HepG2 (cell line): Measurements from ENCODE around the gene AGR3. TPM values are rescaled to one million over a fixed set of nuclear protein-coding genes. Genes with fewer than 3 reads are reported as not detected.

ENCODE experiments used
- ATAC-seq: fragments of 200-7000 bp; cut with Tn5 transposase; 3 replicates; pipeline ENCODE4 v1.9.1; 2020; ENCODE audit warnings: mild to moderate bottlenecking, moderate library complexity
- BruUV-seq: library from RNA; stranded (reverse); fragments of 400-500 nt; replicated peaks from 2 replicates; lab custom pipeline; 2021; lab: Mats Ljungman, UMichigan
- CTCF ChIA-PET: fragments of 300-600 bp; formaldehyde crosslinking; extraction: SDS; loops from one replicate; lab custom pipeline; 2021; ENCODE audit warnings: low total read pairs, inconsistent platforms, low intra/inter-chr PET ratio; lab: Yijun Ruan, JAX
- POLR2A ChIA-PET: fragments of 350-600 bp; sonication (Branson Sonifier 250); formaldehyde crosslinking; loops from one replicate; lab custom pipeline; 2020; ENCODE audit warnings: antibody characterized with exemption, inconsistent platforms; lab: Yijun Ruan, JAX
- DNase-seq: peaks from one replicate; pipeline ENCODE4 v3.0.0-alpha.2; 2015; ENCODE audit warnings: low spot score
- FAIRE-seq: peaks from 3 replicates; lab custom pipeline; 2011; peaks lifted over from hg19 to GRCh38; lab: Jason Lieb, UNC
- H2AFZ ChIP-seq: one replicate; pipeline ENCODE4 v1.6.1; 2011; ENCODE audit warnings: low read length, inconsistent platforms
- H3K27ac ChIP-seq: fragments of 300-600 bp; 3 replicates; pipeline ENCODE4 v1.8.0; 2011; ENCODE audit warnings: mixed run types, mild to moderate bottlenecking, mixed read lengths, low read length, inconsistent platforms; ENCODE audit not compliant: insufficient read depth; ENCODE audit errors: extremely low read length
- H3K27me3 ChIP-seq, 2 experiments: fragments of 200-600 bp in 1 of 2; 2 replicates in 1 of 2; 3 replicates in 1 of 2; pipeline versions ENCODE4 v1.6.0 to v1.8.0; 2011; ENCODE audit warnings: low read length in 2 of 2, mild to moderate bottlenecking in 2 of 2, moderate library complexity in 2 of 2, inconsistent platforms in 1 of 2; ENCODE audit not compliant: insufficient read depth in 2 of 2, control insufficient read depth in 1 of 2
- H3K36me3 ChIP-seq, 2 experiments: fragments of 200-600 bp in 1 of 2; replicated peaks in 1 of 2; 2 replicates in 1 of 2; 3 replicates in 1 of 2; pipeline versions ENCODE4 v1.5.1 to v1.8.0; 2011; ENCODE audit warnings: low read length in 2 of 2, inconsistent platforms in 1 of 2; ENCODE audit not compliant: insufficient read depth in 2 of 2, control insufficient read depth in 1 of 2
- H3K4me1 ChIP-seq: 2 replicates; pipeline ENCODE4 v1.5.1; 2012; ENCODE audit warnings: low read length, inconsistent platforms; ENCODE audit not compliant: insufficient read depth
- H3K4me2 ChIP-seq: 2 replicates; pipeline ENCODE4 v1.6.0; 2011; ENCODE audit warnings: low read depth, low read length, inconsistent platforms
- H3K4me3 ChIP-seq, 3 experiments: fragments of 200-600 bp in 1 of 3; sonication (generic), shearing (Covaris generic) in 1 of 3; replicated peaks in 1 of 3; 2 replicates each; pipeline ENCODE4 v1.5.1; 2011 to 2016; ENCODE audit warnings: low read length in 3 of 3, inconsistent platforms in 2 of 3, low read depth in 2 of 3, mild to moderate bottlenecking in 2 of 3, control low read depth in 1 of 3, mixed read lengths in 1 of 3; ENCODE audit not compliant: insufficient read depth in 1 of 3
- H3K79me2 ChIP-seq: one replicate; pipeline ENCODE4 v1.6.1; 2011; ENCODE audit warnings: low read length, inconsistent platforms; ENCODE audit not compliant: insufficient read depth
- H3K9ac ChIP-seq: 2 replicates; pipeline ENCODE4 v1.6.0; 2011; ENCODE audit warnings: mild to moderate bottlenecking, low read depth, low read length, inconsistent platforms; ENCODE audit not compliant: insufficient read depth
- H3K9me3 ChIP-seq: 2 replicates; pipeline ENCODE4 v1.5.1; 2012; ENCODE audit warnings: mild to moderate bottlenecking, low read length
- H4K20me1 ChIP-seq: 2 replicates; pipeline ENCODE4 v1.6.0; 2011; ENCODE audit warnings: inconsistent platforms, mild to moderate bottlenecking, low read length, moderate library complexity; ENCODE audit not compliant: insufficient read depth
- CEBPB ChIP-seq: IDR thresholded peaks from 2 replicates; pipeline ENCODE4 v1.6.1; 2011; ENCODE audit warnings: low read depth, low read length, improper control_type of control experiment, borderline replicate concordance
- CEBPG ChIP-seq: IDR thresholded peaks from 2 replicates; pipeline ENCODE4 v1.6.1; 2016
- DPF2 ChIP-seq: sonication (generic); formaldehyde crosslinking; IDR thresholded peaks from 2 replicates; pipeline ENCODE4 v1.4.0; 2020; ENCODE audit warnings: mild to moderate bottlenecking, low read depth, missing genetic modification reagents, borderline replicate concordance
- FOXM1 ChIP-seq: sonication (generic); formaldehyde crosslinking; IDR thresholded peaks from 2 replicates; pipeline ENCODE4 v1.5.0; 2020; ENCODE audit warnings: missing genetic modification reagents
- PAF1 ChIP-seq: IDR thresholded peaks from 2 replicates; pipeline ENCODE4 v1.6.1; 2016; ENCODE audit warnings: missing genetic modification reagents, missing compliant biosample characterization
- SP5 ChIP-seq: IDR thresholded peaks from 2 replicates; pipeline ENCODE4 v1.6.1; 2016; ENCODE audit warnings: low read depth, borderline replicate concordance
- ZNF230 ChIP-seq: sonication (generic); formaldehyde crosslinking; IDR thresholded peaks from 2 replicates; pipeline ENCODE4 v1.4.0; 2020; ENCODE audit warnings: mild to moderate bottlenecking, missing genetic modification reagents
- ZNF720 ChIP-seq: sonication (generic); formaldehyde crosslinking; IDR thresholded peaks from 2 replicates; pipeline ENCODE4 v1.4.0; 2020; ENCODE audit warnings: missing genetic modification reagents
- ZNF841 ChIP-seq: sonication (generic); formaldehyde crosslinking; IDR thresholded peaks from 2 replicates; pipeline ENCODE4 v1.8.1; 2023; ENCODE audit warnings: missing genetic modification reagents, borderline replicate concordance
- WGBS: methylation state at CpG from one replicate; pipeline ENCODE4 v1.1.6; 2017; ENCODE audit warnings: low lambda C conversion rate; 5-methylcytosine and 5-hydroxymethylcytosine counted together
- in situ Hi-C: cut with HindIII; loops from 2 replicates; pipeline ENCODE4 v1.10.0; 2017; ENCODE audit warnings: low pct_unique_long_range_greater_than_20kb; ENCODE audit not compliant: extremely low pct_ligation_motif_present
- intact Hi-C: fragments of 100-400 bp; cut with micrococcal nuclease; formaldehyde crosslinking; loops from one replicate; pipeline ENCODE4 v1.10.0; 2022; ENCODE audit not compliant: unreplicated experiment
- polyA plus RNA-seq, 8 experiments: library from polyadenylated mRNA; depleted of rRNA in 3 of 8; stranded (reverse) in 7 of 8; unstranded in 1 of 8; fragments of >200 nt; fragmentation: Illumina TruSeq in 4 of 8; extraction: Trizol in 4 of 8; gene quantifications; 2 replicates each; pipeline versions ENCODE4 v1.2.1 to v1.2.3, GENCODE V29; 2011 to 2016; ENCODE audit warnings: low read depth in 4 of 8, missing spikeins in 1 of 8, mixed read lengths in 1 of 8; ENCODE audit not compliant: insufficient read depth in 1 of 8
- total RNA-seq, 5 experiments: library from RNA; depleted of rRNA; stranded (reverse); fragments of >200 nt; fragmentation: Illumina TruSeq; extraction: Trizol; gene quantifications; 2 replicates each; pipeline ENCODE4 v1.2.3, GENCODE V29; 2016; ENCODE audit warnings: low read depth in 1 of 5

AGR3 gene
- total and polyA plus RNA-seq, 2 of the 13 experiments (the other 11 are each of a cell fraction or from before 2014, with no cell fraction given): not detected

GRCh38 chr7:16904076-16904475, 22.3 kb upstream of the AGR3 start:
- H3K4me2 ChIP-seq: no peak overlapping the region
- POLR2A ChIA-PET: no interaction called here
- CTCF ChIA-PET: no interaction called here
- no peaks in the 10 kb centered on the region for H3K36me3 ChIP-seq
- no peaks in the 10 kb centered on the region for H3K9me3 ChIP-seq
- in situ Hi-C loops (no loop called here), intact Hi-C loops (no loop called here)
- H3K27me3 ChIP-seq: no peaks in the 10 kb centered on the region
- H3K27ac ChIP-seq: no peak overlapping the region
- H2AFZ ChIP-seq: no peak overlapping the region
- no peak overlapping the region for H3K4me3 ChIP-seq
- TF ChIP-seq ZNF230 (no peak), PAF1 (CRISPR knock-in tag) (no peak), SP5 (CRISPR knock-in tag) (no peak), ZNF841 (CRISPR knock-in tag) (no peak)
- no TSS peak for BruUV-seq
- ATAC-seq (no peak), FAIRE-seq (no peak), DNase-seq (no peak)
- peaks cover 10% of the 10 kb centered on the region for H3K4me1 ChIP-seq
- H3K79me2 ChIP-seq: no peaks in the 10 kb centered on the region
- H4K20me1 ChIP-seq: no peaks in the 10 kb centered on the region
- no peak overlapping the region for H3K9ac ChIP-seq
- WGBS: 50% methylated on average over 2 of the region's 2 CpGs

GRCh38 chr7:16900209-16900768, 18.5 kb upstream of the AGR3 start:
- FAIRE-seq: no peak
- H3K27me3 ChIP-seq: no peaks in the 10 kb centered on the region
- 41% methylated on average over 3 of the region's 4 CpGs for WGBS
- POLR2A ChIA-PET: no interaction called here
- H3K27ac ChIP-seq: no peak overlapping the region
- peaks cover 4% of the 10 kb centered on the region for H3K4me1 ChIP-seq
- TF ChIP-seq DPF2 (CRISPR knock-in tag) (no peak), CEBPG (0 out of 2 replicates have a peak, but pooled peaks have one; percentile 13), CEBPB (peak; percentile 73), ZNF720 (no peak), PAF1 (CRISPR knock-in tag) (no peak), FOXM1 (no peak)
- no peak overlapping the region for H3K4me3 ChIP-seq
- no peak overlapping the region for H3K9ac ChIP-seq
- in situ Hi-C loops (no loop called here), intact Hi-C loops (no loop called here)
- no TSS peak for BruUV-seq
- ATAC-seq: no peak
- CTCF ChIA-PET: no interaction called here
- no peaks in the 10 kb centered on the region for H4K20me1 ChIP-seq
- H3K4me2 ChIP-seq: no peak overlapping the region
- no peaks in the 10 kb centered on the region for H3K36me3 ChIP-seq
- no peaks in the 10 kb centered on the region for H3K79me2 ChIP-seq
- no peak overlapping the region for H2AFZ ChIP-seq
- no peaks in the 10 kb centered on the region for H3K9me3 ChIP-seq
- no peak for DNase-seq
